Activated T-helper 1 cell treated with anti-CD3 and anti-CD28 coated beads, Interleukin-12 subunit alpha, Interleukin-12 subunit beta, Interleukin-2, Interleukin-4 antibody, amounts not matched to agents 30 ng/mL and 10 ng/mL and 1 ng/mL, durations not matched to agents 14 hours and 24 hours and 36 hours (primary cell): ENCODE data around the gene ERF. TPM values are rescaled to one million over a fixed set of nuclear protein-coding genes. Genes with fewer than 3 reads are reported as not detected.

Source experiments
- DNase-seq: peaks from one replicate; pipeline ENCODE4 v3.0.0; 2021; ENCODE audit warnings: low spot score
- H3K27ac Mint-ChIP-seq: one replicate; pipeline ENCODE4 v1.8.0; 2021; ENCODE audit warnings: mild to moderate bottlenecking, mixed read lengths
- H3K27me3 Mint-ChIP-seq: one replicate; pipeline ENCODE4 v1.8.0; 2022; ENCODE audit warnings: mild to moderate bottlenecking, moderate library complexity, mixed read lengths; ENCODE audit not compliant: insufficient read depth
- H3K36me3 Mint-ChIP-seq: one replicate; pipeline ENCODE4 v1.8.0; 2021; ENCODE audit warnings: low read depth, mixed read lengths
- H3K4me1 Mint-ChIP-seq: one replicate; pipeline ENCODE4 v1.8.0; 2021; ENCODE audit warnings: low read depth, mixed read lengths
- H3K4me3 Mint-ChIP-seq: one replicate; pipeline ENCODE4 v1.8.0; 2021; ENCODE audit warnings: mild to moderate bottlenecking, moderate library complexity, mixed read lengths
- H3K9me3 Mint-ChIP-seq: one replicate; pipeline ENCODE4 v1.8.0; 2021; ENCODE audit warnings: mixed read lengths
- intact Hi-C: fragments of 100-400 bp; cut with micrococcal nuclease; formaldehyde crosslinking; loops from one replicate; pipeline ENCODE4 v1.15.1; 2024
- total RNA-seq: library from RNA; stranded (reverse); gene quantifications from 2 replicates; pipeline ENCODE4 v1.2.3, GENCODE V29; 2022

ERF gene
- total RNA-seq, 1 donor from 2014 or later = 71.9 TPM

GRCh38 chr19:42277821-42278451 lies 23.0 kb upstream of the ERF start:
- H3K4me3 Mint-ChIP-seq = peak overlapping the region; percentile 96
- H3K27ac Mint-ChIP-seq = no peak overlapping the region
- peaks cover 23% of the 10 kb centered on the region for H3K36me3 Mint-ChIP-seq
- no peak for DNase-seq
- intact Hi-C loops = no loop called here
- H3K9me3 Mint-ChIP-seq = no peaks in the 10 kb centered on the region
- no peaks in the 10 kb centered on the region for H3K27me3 Mint-ChIP-seq
- H3K4me1 Mint-ChIP-seq = peaks cover 62% of the 10 kb centered on the region

GRCh38 chr19:42276821-42277220 lies 21.9 kb upstream of the ERF start:
- peaks cover 23% of the 10 kb centered on the region for H3K36me3 Mint-ChIP-seq
- no peak for DNase-seq
- peak overlapping the region; percentile 79 for H3K27ac Mint-ChIP-seq
- H3K4me3 Mint-ChIP-seq = no peak overlapping the region
- H3K9me3 Mint-ChIP-seq = no peaks in the 10 kb centered on the region
- H3K27me3 Mint-ChIP-seq = no peaks in the 10 kb centered on the region
- intact Hi-C loops = no loop called here
- H3K4me1 Mint-ChIP-seq = peaks cover 54% of the 10 kb centered on the region

- H3K36me3 Mint-ChIP-seq = peaks cover 24% of the 10 kb centered on the region
Measured at GRCh38 chr19:42276284-42276683, 21.4 kb upstream of the ERF start.

GRCh38 chr19:42275517-42275916 lies 20.6 kb upstream of the ERF start:
- Mint-ChIP-seq H3K4me1 (peaks cover 55% of the 10 kb centered on the region), H3K27ac (peak overlapping the region; percentile 79), H3K4me3 (peak overlapping the region; percentile 46), H3K27me3 (no peaks in the 10 kb centered on the region), H3K36me3 (peaks cover 26% of the 10 kb centered on the region), H3K9me3 (no peaks in the 10 kb centered on the region)
- intact Hi-C loops = no loop called here
- DNase-seq = no peak

More at GRCh38 chr19:42276284-42276683, 21.4 kb upstream of the ERF start:
- peak overlapping the region; percentile 79 for H3K27ac Mint-ChIP-seq
- DNase-seq = no peak
- no peaks in the 10 kb centered on the region for H3K9me3 Mint-ChIP-seq
- H3K4me3 Mint-ChIP-seq = peak overlapping the region; percentile 46
- H3K27me3 Mint-ChIP-seq = no peaks in the 10 kb centered on the region
- intact Hi-C loops = no loop called here
- H3K4me1 Mint-ChIP-seq = peaks cover 52% of the 10 kb centered on the region

DNA sequence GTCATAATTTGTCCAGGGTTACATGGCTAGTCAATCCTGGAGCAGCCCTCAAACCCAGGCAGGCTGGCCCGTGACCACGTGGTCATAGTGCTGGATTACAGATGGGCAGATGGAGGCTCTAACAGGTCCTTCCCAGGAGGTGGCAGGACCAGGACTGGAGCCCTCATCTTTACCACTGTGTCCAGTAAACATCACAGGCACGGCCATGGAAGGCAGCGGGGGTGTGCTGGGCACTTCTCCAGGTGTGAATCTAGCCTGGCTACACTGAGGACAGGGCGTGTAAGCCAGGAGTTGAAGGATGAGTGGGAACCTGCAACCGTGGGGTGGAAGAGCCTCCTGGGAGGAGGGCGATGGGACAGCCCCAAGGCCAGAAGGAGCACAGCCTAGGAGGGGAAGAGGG lies 20.2 kb upstream of the ERF start:
- H3K9me3 Mint-ChIP-seq = no peaks in the 10 kb centered on the region
- no peak overlapping the region for H3K4me3 Mint-ChIP-seq
- DNase-seq = no peak
- intact Hi-C loops = no loop called here
- H3K4me1 Mint-ChIP-seq = peaks cover 59% of the 10 kb centered on the region
- peak overlapping the region; percentile 34 for H3K27ac Mint-ChIP-seq
- H3K36me3 Mint-ChIP-seq = peaks cover 28% of the 10 kb centered on the region
- no peaks in the 10 kb centered on the region for H3K27me3 Mint-ChIP-seq

DNA sequence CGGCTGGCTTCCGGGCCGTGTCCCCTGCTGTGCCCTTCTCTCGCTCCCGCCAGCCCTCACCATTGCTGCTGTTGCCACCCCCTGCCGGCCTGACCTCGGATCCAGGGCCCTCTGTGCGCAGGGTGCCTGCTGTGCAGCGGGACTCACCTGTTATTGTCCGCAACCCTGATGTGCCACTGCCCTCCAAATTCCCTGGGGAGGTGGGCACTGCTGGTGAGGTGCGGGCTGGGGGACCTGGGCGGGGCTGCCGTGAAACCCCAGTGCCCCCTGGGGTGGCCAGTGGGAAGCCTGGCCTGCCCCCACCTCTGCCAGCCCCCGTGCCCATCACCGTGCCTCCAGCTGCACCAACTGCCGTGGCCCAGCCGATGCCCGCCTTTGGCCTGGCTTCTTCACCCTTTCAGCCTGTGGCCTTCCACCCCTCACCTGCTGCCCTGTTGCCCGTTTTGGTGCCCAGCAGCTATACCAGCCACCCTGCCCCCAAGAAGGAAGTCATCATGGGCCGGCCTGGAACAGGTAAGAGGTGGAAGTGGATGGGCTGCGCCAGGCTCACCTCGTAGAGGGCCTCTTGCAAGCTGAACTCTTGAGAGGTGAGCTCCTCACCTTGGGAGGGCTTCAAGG lies 19.2 kb upstream of the ERF start:
- no peak overlapping the region for H3K27ac Mint-ChIP-seq

GRCh38 chr19:42273407-42274064 lies 18.6 kb upstream of the ERF start:
- peaks cover 56% of the 10 kb centered on the region for H3K4me1 Mint-ChIP-seq
- H3K4me3 Mint-ChIP-seq = no peak overlapping the region
- no peaks in the 10 kb centered on the region for H3K27me3 Mint-ChIP-seq
- H3K36me3 Mint-ChIP-seq = peaks cover 23% of the 10 kb centered on the region
- no peak overlapping the region for H3K27ac Mint-ChIP-seq
- intact Hi-C loops = no loop called here
- H3K9me3 Mint-ChIP-seq = no peaks in the 10 kb centered on the region
- no peak for DNase-seq

More for the DNA sequence above, 19.2 kb upstream of the ERF start:
- H3K9me3 Mint-ChIP-seq = no peaks in the 10 kb centered on the region
- no peak for DNase-seq
- peaks cover 24% of the 10 kb centered on the region for H3K36me3 Mint-ChIP-seq
- intact Hi-C loops = no loop called here
- no peaks in the 10 kb centered on the region for H3K27me3 Mint-ChIP-seq
- H3K4me3 Mint-ChIP-seq = no peak overlapping the region
- H3K4me1 Mint-ChIP-seq = peaks cover 62% of the 10 kb centered on the region

- peaks cover 53% of the 10 kb centered on the region for H3K4me1 Mint-ChIP-seq
Measured at GRCh38 chr19:42272989-42273406, 18.1 kb upstream of the ERF start.

GRCh38 chr19:42272535-42272897 lies 17.6 kb upstream of the ERF start:
- H3K9me3 Mint-ChIP-seq = no peaks in the 10 kb centered on the region
- no peaks in the 10 kb centered on the region for H3K27me3 Mint-ChIP-seq
- intact Hi-C loops = no loop called here
- no peak overlapping the region for H3K27ac Mint-ChIP-seq
- H3K36me3 Mint-ChIP-seq = peaks cover 23% of the 10 kb centered on the region
- peaks cover 57% of the 10 kb centered on the region for H3K4me1 Mint-ChIP-seq
- H3K4me3 Mint-ChIP-seq = no peak overlapping the region
- DNase-seq = no peak

More at GRCh38 chr19:42272989-42273406, 18.1 kb upstream of the ERF start:
- DNase-seq = no peak
- Mint-ChIP-seq H3K27ac (no peak overlapping the region), H3K36me3 (peaks cover 23% of the 10 kb centered on the region), H3K27me3 (no peaks in the 10 kb centered on the region), H3K9me3 (no peaks in the 10 kb centered on the region), H3K4me3 (no peak overlapping the region)
- intact Hi-C loops = no loop called here

DNA sequence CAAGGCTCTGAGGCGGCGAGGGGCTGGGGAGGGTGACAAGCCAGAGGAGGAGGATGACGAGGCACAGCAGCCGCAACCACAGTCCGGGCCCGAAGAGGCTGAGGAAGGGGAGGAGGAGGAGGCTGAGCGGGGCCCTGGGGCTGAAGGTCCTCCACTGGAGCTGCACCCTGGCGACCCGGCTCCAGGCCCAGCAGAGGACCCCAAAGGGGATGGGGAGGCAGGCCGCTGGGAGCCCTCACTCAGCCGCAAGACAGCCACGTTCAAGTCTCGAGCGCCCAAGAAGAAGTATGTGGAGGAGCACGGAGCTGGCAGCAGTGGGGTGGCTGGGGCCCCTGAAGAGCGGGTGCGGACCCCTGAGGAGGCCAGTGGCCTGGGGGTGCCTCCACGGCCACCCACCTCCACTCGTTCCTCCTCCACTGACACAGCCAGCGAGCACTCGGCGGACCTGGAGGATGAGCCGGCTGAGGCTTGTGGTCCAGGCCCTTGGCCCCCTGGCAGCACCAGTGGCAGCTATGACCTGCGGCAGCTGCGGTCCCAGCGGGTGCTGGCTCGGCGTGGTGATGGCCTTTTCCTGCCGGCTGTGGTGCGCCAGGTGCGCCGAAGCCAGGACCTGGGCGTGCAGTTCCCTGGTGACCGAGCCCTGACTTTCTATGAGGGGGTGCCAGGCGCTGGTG lies 17.1 kb upstream of the ERF start:
- no peak for DNase-seq
- Mint-ChIP-seq H3K27ac (peak overlapping the region; percentile 88), H3K4me1 (peaks cover 54% of the 10 kb centered on the region), H3K9me3 (no peaks in the 10 kb centered on the region), H3K4me3 (no peak overlapping the region), H3K27me3 (no peaks in the 10 kb centered on the region), H3K36me3 (peaks cover 23% of the 10 kb centered on the region)
- intact Hi-C loops = no loop called here

DNA sequence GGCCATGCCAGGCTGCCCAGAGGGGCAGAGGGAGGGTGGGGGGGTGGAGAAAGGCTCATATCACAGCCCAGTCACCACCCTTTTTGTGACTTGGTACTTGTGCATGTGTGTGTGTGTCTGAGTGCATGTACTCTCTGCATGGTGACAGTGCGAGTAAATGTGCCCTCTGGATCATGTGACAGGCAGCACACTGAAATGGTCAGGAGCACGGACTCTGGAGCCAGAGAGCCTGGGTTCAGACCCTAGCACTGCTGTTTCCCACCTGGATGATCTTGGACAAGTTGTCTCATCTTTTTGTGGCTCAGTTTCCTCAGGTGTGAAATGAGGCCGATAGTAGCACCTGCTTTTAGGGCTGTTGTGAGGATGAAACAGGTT lies 16.1 kb upstream of the ERF start:
- intact Hi-C loops = no loop called here
- Mint-ChIP-seq H3K27me3 (no peaks in the 10 kb centered on the region), H3K4me1 (peaks cover 44% of the 10 kb centered on the region), H3K4me3 (no peak overlapping the region), H3K27ac (peak overlapping the region; percentile 88), H3K9me3 (no peaks in the 10 kb centered on the region), H3K36me3 (peaks cover 20% of the 10 kb centered on the region)
- DNase-seq = no peak

GRCh38 chr19:42270346-42271044 lies 15.6 kb upstream of the ERF start:
- no peak overlapping the region for H3K4me3 Mint-ChIP-seq
- intact Hi-C loops = no loop called here
- H3K36me3 Mint-ChIP-seq = peaks cover 16% of the 10 kb centered on the region
- peaks cover 40% of the 10 kb centered on the region for H3K4me1 Mint-ChIP-seq
- peak; percentile 59 for DNase-seq
- no peaks in the 10 kb centered on the region for H3K27me3 Mint-ChIP-seq
- H3K27ac Mint-ChIP-seq = peak overlapping the region; percentile 99
- no peaks in the 10 kb centered on the region for H3K9me3 Mint-ChIP-seq
